Loucy (cell line): ENCODE data around the gene TMEM231.
A peak's percentile ranks its signal among the peaks of the same experiment; 100 is the strongest.

ENCODE experiments used
- H2AFZ ChIP-seq: fragments of 200-600 bp; sonication (generic); 2 replicates; pipeline ENCODE4 v1.6.0; 2016; ENCODE audit warnings: antibody characterized with exemption, mild to moderate bottlenecking, low read length, moderate library complexity
- H3F3A ChIP-seq: fragments of 200-600 bp; 2 replicates; pipeline ENCODE4 v1.6.0; 2016; ENCODE audit warnings: antibody characterized with exemption, low read depth, mild to moderate bottlenecking
- H3K27me3 ChIP-seq: fragments of 200-600 bp; sonication (generic); 2 replicates; pipeline ENCODE4 v1.6.1; 2014; ENCODE audit warnings: low read length, mild to moderate bottlenecking; ENCODE audit not compliant: insufficient read depth, poor library complexity, severe bottlenecking
- H3K36me3 ChIP-seq: fragments of 200-600 bp; sonication (generic); 2 replicates; pipeline ENCODE4 v1.6.1; 2016; ENCODE audit warnings: low read length; ENCODE audit not compliant: insufficient read depth
- H3K4me1 ChIP-seq: fragments of 200-600 bp; sonication (generic); 2 replicates; pipeline ENCODE4 v1.5.1; 2014; ENCODE audit warnings: low read length, mild to moderate bottlenecking; ENCODE audit not compliant: insufficient read depth, poor library complexity, severe bottlenecking
- H3K4me2 ChIP-seq: fragments of 200-600 bp; sonication (generic); 2 replicates; pipeline ENCODE4 v1.6.0; 2014; ENCODE audit warnings: antibody characterized with exemption, low read length, low read depth, mild to moderate bottlenecking; ENCODE audit not compliant: poor library complexity, severe bottlenecking
- H3K4me3 ChIP-seq: fragments of 200-600 bp; sonication (generic); 2 replicates; pipeline ENCODE4 v1.5.1; 2014; ENCODE audit warnings: low read length, mild to moderate bottlenecking, mixed read lengths; ENCODE audit not compliant: poor library complexity, severe bottlenecking
- H3K79me2 ChIP-seq: fragments of 200-600 bp; sonication (generic); 2 replicates; pipeline ENCODE4 v1.6.1; 2014; ENCODE audit warnings: low read length; ENCODE audit not compliant: insufficient read depth
- H3K9ac ChIP-seq: fragments of 200-600 bp; sonication (generic); 2 replicates; pipeline ENCODE4 v1.6.0; 2014; ENCODE audit warnings: mild to moderate bottlenecking, low read depth, low read length, moderate library complexity; ENCODE audit not compliant: poor library complexity, severe bottlenecking
- H3K9me2 ChIP-seq: fragments of 200-600 bp; sonication (generic); replicated peaks from 2 replicates; pipeline ENCODE4 v1.6.1; 2016; ENCODE audit warnings: low read depth, low read length, mixed read lengths
- H3K9me3 ChIP-seq: fragments of 200-600 bp; sonication (generic); 2 replicates; pipeline ENCODE4 v1.6.1; 2014; ENCODE audit warnings: mild to moderate bottlenecking, antibody characterized with exemption, low read length, low read depth; ENCODE audit not compliant: insufficient read depth
- H4K20me1 ChIP-seq: fragments of 200-600 bp; sonication (generic); 2 replicates; pipeline ENCODE4 v1.6.0; 2014; ENCODE audit warnings: antibody characterized with exemption, low read length, mild to moderate bottlenecking; ENCODE audit not compliant: insufficient read depth, poor library complexity, severe bottlenecking
- EZH2phosphoT487 ChIP-seq: fragments of 200-600 bp; IDR thresholded peaks from 2 replicates; pipeline ENCODE4 v1.6.1; 2018; ENCODE audit warnings: antibody characterized with exemption, mild to moderate bottlenecking, moderate library complexity, borderline replicate concordance
- TF ChIP-seq, protein P1 (sequence below): fragments of 200-600 bp; sonication (generic); conservative IDR thresholded peaks from 2 replicates; pipeline ENCODE4 v1.5.1; 2014; ENCODE audit warnings: mild to moderate bottlenecking, antibody characterized with exemption, low read length

Gene TMEM231

GRCh38 chr16:75559564-75560372, 3.7 kb upstream of the TMEM231 start:
- no peak overlapping the region for H2AFZ ChIP-seq
- no peaks in the 10 kb centered on the region for H3K9me3 ChIP-seq
- no peak overlapping the region for H3K9ac ChIP-seq
- TF ChIP-seq, protein P1, sequence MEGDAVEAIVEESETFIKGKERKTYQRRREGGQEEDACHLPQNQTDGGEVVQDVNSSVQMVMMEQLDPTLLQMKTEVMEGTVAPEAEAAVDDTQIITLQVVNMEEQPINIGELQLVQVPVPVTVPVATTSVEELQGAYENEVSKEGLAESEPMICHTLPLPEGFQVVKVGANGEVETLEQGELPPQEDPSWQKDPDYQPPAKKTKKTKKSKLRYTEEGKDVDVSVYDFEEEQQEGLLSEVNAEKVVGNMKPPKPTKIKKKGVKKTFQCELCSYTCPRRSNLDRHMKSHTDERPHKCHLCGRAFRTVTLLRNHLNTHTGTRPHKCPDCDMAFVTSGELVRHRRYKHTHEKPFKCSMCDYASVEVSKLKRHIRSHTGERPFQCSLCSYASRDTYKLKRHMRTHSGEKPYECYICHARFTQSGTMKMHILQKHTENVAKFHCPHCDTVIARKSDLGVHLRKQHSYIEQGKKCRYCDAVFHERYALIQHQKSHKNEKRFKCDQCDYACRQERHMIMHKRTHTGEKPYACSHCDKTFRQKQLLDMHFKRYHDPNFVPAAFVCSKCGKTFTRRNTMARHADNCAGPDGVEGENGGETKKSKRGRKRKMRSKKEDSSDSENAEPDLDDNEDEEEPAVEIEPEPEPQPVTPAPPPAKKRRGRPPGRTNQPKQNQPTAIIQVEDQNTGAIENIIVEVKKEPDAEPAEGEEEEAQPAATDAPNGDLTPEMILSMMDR = no peak
- no peak for TF ChIP-seq EZH2phosphoT487
- H3K9me2 ChIP-seq = no peaks in the 10 kb centered on the region
- H3F3A ChIP-seq = no peaks in the 10 kb centered on the region
- peaks cover 11% of the 10 kb centered on the region for H3K4me1 ChIP-seq
- H3K27me3 ChIP-seq = no peaks in the 10 kb centered on the region
- H3K4me2 ChIP-seq = no peak overlapping the region
- H3K4me3 ChIP-seq = no peak overlapping the region
- H3K36me3 ChIP-seq = no peaks in the 10 kb centered on the region
- no peaks in the 10 kb centered on the region for H3K79me2 ChIP-seq
- no peaks in the 10 kb centered on the region for H4K20me1 ChIP-seq

DNA sequence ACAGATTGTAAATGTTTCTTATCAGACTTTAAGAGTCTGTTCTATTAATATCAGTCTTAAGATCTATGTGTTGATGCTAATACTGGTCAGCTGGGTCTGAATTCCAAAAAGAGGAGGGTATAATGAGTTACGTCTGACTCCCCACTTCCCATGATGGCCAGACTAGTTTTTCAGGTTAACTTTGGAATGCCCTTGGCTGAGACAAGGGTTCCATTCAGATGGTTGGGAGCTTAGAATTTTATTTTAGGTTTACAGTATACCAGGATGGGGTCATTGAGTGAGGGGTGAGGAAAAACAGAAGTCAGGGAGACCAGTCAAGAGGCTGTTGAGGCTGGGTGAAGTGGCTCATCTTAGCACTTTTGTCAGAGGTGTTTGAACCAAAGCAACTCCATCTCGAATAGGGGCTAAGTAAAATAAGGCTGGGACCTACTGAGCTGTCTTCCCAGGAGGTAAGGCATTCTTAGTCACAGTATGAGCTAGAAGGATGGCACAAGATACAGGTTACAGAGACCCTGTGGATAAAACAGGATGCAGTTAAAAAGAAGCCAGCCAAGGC, 2.9 kb upstream of the TMEM231 start:
- no peaks in the 10 kb centered on the region for H3F3A ChIP-seq

GRCh38 chr16:75556431-75556950, 439 bp upstream of the TMEM231 start:
- no peaks in the 10 kb centered on the region for H3K36me3 ChIP-seq
- H3K9ac ChIP-seq = peak overlapping the region; percentile 61
- no peaks in the 10 kb centered on the region for H3F3A ChIP-seq
- H3K4me1 ChIP-seq = peaks cover 20% of the 10 kb centered on the region
- H3K4me2 ChIP-seq = peak overlapping the region; percentile 71
- peak overlapping the region; percentile 73 for H3K4me3 ChIP-seq
- peak overlapping the region; percentile 76 for H2AFZ ChIP-seq
- TF ChIP-seq, protein P1 = no peak
- no peak for TF ChIP-seq EZH2phosphoT487
- H3K27me3 ChIP-seq = no peaks in the 10 kb centered on the region
- H4K20me1 ChIP-seq = no peaks in the 10 kb centered on the region
- no peaks in the 10 kb centered on the region for H3K79me2 ChIP-seq
- H3K9me2 ChIP-seq = no peaks in the 10 kb centered on the region
- no peaks in the 10 kb centered on the region for H3K9me3 ChIP-seq

More for the DNA sequence above, 2.9 kb upstream of the TMEM231 start:
- Histone ChIP-seq H3K9me3 (no peaks in the 10 kb centered on the region), H3K4me2 (no peak overlapping the region), H4K20me1 (no peaks in the 10 kb centered on the region), H3K9ac (no peak overlapping the region), H3K79me2 (no peaks in the 10 kb centered on the region), H3K4me1 (peaks cover 13% of the 10 kb centered on the region), H3K36me3 (no peaks in the 10 kb centered on the region), H3K27me3 (no peaks in the 10 kb centered on the region), H2AFZ (no peak overlapping the region), H3K4me3 (no peak overlapping the region), H3K9me2 (no peaks in the 10 kb centered on the region)
- no peak for TF ChIP-seq EZH2phosphoT487
- TF ChIP-seq, protein P1 = no peak
